IPS-11a (cell line): ENCODE measurements around the gene COL6A1.

Experiments
- H3K4me3 ChIP-seq: one replicate; pipeline ENCODE4 v1.5.1; 2013; ENCODE audit warnings: low read depth, low read length, control low read depth

The COL6A1 gene

GRCh38 chr21:45980697-45981096, 873 bp upstream of the COL6A1 start:
- no peak overlapping the region for H3K4me3 ChIP-seq

GRCh38 chr21:45982092-45982757, 655 bp downstream of the COL6A1 start:
- peak overlapping the region; percentile 52 for H3K4me3 ChIP-seq

- H3K4me3 ChIP-seq, result no peak overlapping the region
These were observed 1.4 kb downstream of the COL6A1 start for GRCh38 chr21:45982758-45983648.

- H3K4me3 ChIP-seq, result no peak overlapping the region
These were observed 2.0 kb downstream of the COL6A1 start for GRCh38 chr21:45983649-45983965.

GRCh38 chr21:45983981-45984551, 2.5 kb downstream of the COL6A1 start:
- H3K4me3 ChIP-seq, result no peak overlapping the region

GRCh38 chr21:45984584-45985095, 3.1 kb downstream of the COL6A1 start:
- H3K4me3 ChIP-seq, result no peak overlapping the region

- no peak overlapping the region for H3K4me3 ChIP-seq
These were observed 4.1 kb downstream of the COL6A1 start for GRCh38 chr21:45985471-45986315.

- no peak overlapping the region for H3K4me3 ChIP-seq
These were observed 4.9 kb downstream of the COL6A1 start for GRCh38 chr21:45986316-45987051.

- H3K4me3 ChIP-seq, result no peak overlapping the region
These were observed 5.6 kb downstream of the COL6A1 start for GRCh38 chr21:45987121-45987711.

- no peak overlapping the region for H3K4me3 ChIP-seq
These were observed 7.1 kb downstream of the COL6A1 start for GRCh38 chr21:45988366-45989347.

GRCh38 chr21:45989355-45990048, 7.9 kb downstream of the COL6A1 start:
- H3K4me3 ChIP-seq, result no peak overlapping the region

GRCh38 chr21:45990049-45990711, 8.6 kb downstream of the COL6A1 start:
- no peak overlapping the region for H3K4me3 ChIP-seq

- H3K4me3 ChIP-seq, result no peak overlapping the region
These were observed 9.4 kb downstream of the COL6A1 start for GRCh38 chr21:45990741-45991605.

GRCh38 chr21:45991606-45992300, 10.2 kb downstream of the COL6A1 start:
- H3K4me3 ChIP-seq, result no peak overlapping the region

GRCh38 chr21:45992301-45993209, 11.0 kb downstream of the COL6A1 start:
- H3K4me3 ChIP-seq, result no peak overlapping the region
